NCI-H2107 treated with DMSO at 0.1 percent for 48 hours (cell line): ENCODE data around the gene C9.
"Not testable (repeated sequence)": the region's sequence is repeated elsewhere in the genome, so short reads cannot be mapped to it uniquely, and the experiment has no call there.

Source experiments
- DNase-seq: peaks from one replicate; lab custom pipeline; 2025; ENCODE audit not compliant: unreplicated experiment; lab: John Stamatoyannopoulos, UW

The C9 gene

DNA sequence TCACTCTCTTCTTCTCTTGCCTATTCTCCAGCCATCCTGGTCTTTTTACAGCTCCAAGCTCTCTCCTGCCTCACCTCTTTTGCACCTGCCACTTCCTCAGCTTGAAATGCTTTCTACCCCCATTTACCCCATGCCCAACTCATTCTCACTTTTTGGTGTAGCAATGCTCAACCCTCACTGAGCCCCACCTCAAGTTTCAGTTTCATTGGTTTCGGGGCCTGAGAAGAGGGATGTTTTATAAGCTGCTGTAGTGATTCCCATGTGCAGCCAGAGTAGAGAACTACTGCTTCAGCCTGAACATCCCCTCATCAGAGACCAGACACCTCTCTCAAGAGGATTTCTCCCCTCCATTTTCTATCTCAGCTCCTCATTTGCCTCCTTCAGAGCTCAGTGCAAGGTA lies 99.8 kb downstream of the C9 start:
- no peak for DNase-seq

GRCh38 chr5:39262981-39263380 lies 101.3 kb downstream of the C9 start:
- no peak for DNase-seq

DNA sequence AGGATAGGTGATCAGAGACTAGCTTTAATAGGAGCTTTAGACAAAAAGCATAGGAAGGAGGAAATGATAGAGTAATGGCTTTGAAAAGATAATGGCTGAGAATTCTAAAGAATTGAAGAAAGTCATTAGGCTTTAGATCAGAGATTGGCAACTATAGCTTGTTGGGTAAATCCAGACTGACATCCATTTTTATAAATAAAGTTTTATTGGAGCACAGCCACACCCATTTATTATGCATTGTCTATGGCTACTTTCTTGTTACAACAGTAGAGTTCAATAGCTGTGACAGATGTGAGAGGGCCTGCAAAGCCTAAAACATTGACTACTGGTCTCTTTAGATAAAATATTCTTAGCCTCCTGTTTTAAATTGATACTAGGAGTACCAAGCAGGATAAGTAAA lies 104.2 kb downstream of the C9 start:
- no peak for DNase-seq

GRCh38 chr5:39257554-39257953 lies 106.7 kb downstream of the C9 start:
- no peak for DNase-seq

DNA sequence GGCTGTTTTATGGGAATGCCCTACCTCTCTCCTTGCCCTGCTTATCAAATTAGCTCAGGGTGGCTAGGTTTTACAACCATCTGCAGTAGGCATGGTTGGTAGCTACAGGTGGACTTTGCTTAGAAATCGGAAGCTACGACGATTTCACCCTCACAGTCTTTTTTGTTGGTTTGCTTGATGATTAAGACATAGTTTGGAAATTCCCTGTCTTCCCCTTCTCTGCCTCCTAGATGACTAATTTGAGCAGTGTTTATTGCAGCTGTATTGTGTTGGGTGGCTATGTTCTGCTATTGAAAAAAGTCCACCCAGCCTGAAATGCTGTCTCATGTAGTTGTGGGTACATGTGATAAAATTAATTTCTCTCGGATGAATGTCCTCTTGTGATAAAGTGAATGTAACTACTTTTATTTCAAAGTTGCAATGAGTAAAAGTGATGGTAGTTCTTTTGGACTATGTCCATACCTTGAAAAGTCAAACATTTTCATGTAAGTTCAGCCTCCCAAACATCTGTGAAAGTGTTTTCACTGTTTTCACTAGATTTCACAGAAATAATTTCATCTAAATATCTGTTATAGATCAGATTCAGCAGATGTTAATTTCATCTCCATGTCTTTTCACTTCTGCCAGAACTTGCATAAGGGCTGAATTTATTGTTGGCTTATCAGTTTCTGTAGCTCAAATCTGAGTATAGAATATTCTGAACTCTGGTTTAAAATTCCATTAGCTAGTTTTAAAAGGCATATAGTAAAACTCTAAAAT lies 107.6 kb downstream of the C9 start:
- DNase-seq, result no peak

DNA sequence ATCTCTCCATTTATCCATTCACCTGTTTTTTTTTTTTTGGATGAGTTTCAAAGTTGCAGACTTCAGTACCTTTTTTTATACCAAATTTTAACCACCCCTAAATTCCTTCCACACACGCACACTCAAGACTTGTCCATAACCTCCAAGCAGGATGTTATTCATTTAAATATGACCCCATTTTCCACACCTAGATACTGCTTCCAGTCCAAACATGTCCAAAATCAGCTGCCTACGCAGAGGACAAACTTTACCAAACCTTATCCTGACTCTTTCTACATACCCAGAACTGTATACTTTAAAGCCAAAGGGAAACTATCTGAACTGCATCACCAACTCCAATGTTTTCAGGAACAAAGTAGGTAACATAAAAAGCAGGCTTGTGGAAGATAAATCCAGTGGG lies 108.9 kb downstream of the C9 start:
- no peak for DNase-seq

- DNase-seq, result no peak
These were observed 109.6 kb downstream of the C9 start for GRCh38 chr5:39254671-39255070.

GRCh38 chr5:39253196-39253595 lies 111.1 kb downstream of the C9 start:
- DNase-seq, result no peak

DNA sequence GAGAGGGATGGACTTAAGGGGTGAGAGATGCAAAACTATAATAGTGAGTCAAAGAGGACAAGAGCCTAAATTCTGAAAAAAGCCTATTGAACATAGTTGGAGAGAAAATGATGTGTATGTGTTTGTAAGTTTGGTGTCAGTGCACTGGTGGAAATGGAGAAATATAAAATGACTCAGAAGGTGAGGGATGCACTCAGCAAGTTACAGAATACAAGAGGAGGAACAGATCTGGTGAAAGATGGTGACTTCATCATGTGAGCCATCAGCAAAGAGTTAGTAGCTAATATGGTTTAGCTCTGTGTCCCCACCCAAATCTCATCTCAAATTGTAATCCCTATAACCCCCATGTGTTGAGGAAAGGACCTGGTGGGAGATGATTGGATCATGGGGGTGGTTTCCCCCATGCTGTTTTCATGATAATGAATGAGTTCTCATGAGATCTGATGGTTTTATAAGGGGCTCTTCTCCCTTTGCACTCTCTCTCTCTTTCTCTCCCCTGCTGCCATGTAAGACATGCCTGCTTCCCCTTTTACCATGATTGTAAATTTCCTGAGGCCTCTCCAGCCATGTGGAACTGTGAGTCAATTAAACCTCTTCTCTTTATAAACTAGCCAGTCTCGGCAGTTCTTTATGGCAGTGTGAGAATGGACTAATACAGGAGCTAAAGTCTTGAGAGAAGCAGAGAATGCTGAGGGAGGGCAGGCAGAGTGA lies 114.6 kb downstream of the C9 start:
- DNase-seq, result no peak

GRCh38 chr5:39249069-39249468 lies 115.2 kb downstream of the C9 start:
- no peak for DNase-seq

DNA sequence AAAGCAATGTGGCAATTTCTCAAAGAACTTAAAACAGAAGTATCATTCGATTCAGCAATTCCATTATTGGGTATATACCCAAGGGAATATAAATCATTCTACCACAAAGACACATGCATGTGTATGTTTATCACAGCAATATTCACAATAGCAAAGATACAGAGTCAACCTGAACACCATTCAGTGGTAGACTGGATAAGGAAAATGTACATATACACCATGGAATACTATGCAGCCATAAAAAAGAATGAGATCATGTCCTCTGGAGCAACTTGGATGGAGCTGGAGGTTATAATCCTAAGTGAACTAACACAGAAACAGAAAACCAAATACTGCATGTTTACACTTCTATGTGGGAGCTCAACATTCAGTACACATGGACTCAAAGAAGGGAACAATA lies 123.5 kb downstream of the C9 start:
- no peak for DNase-seq

DNA sequence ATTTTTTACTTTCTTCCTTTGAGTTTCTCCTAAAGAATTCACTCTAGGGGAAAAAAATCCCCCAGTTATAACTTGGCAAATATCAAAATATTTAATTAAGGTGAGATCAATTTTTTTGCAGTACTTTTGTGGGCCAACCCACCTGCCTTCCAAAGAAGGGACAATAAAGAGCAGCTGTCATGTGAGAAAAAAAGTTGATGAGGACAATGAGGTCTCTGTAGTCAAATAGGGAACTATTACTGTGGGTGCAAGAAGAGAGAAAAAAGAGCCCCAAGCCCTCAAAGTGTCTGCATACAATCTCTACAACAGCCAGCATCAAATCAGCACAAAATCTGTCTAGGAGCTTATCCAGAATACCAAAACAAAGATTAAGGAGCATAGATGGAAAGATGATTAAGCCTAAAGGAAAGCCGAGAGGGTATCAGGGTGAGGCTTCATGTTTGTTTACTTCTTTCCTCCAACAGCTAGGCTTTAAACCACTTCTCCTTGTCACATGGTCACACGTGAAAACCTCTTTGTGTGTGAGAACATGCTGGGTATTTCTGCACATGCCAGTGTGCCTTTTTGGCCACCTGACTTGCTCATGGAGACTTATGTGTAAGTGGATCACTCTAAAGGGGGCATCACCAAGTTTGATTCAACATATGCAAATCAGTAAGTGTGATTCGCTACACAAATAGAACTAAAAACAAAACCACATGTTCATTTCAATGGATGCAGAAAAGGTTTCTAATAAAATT lies 125.8 kb downstream of the C9 start:
- DNase-seq, result no peak

- no peak for DNase-seq
These were observed 127.6 kb downstream of the C9 start for GRCh38 chr5:39236718-39237117.

- no peak for DNase-seq
These were observed 128.6 kb downstream of the C9 start for GRCh38 chr5:39235648-39236047.

DNA sequence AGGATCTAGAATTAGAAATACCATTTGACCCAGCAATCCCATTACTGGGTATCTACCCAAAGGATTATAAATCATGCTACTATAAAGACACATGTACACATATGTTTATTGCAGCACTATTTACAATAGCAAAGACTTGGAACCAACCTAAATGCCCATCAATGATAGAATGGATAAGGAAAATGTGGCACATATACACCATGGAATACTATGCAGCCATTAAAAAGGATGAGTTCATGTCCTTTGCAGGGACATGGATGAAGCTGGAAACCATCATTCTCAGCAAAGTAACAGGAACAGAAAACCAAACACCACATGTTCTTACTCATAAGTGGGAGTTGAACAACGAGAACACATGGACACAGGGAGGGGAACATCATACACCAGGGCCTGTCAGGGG lies 129.8 kb downstream of the C9 start:
- DNase-seq, result not testable (repeated sequence)
